NCI-H187 treated with DMSO at 0.1 percent for 48 hours (cell line): Measurements from ENCODE around the gene DUSP1.

ENCODE experiments used
- DNase-seq: peaks from one replicate; lab custom pipeline; 2025; lab: John Stamatoyannopoulos, UW

Gene DUSP1

GRCh38 chr5:172743112-172743959 lies 27.7 kb downstream of the DUSP1 start:
- no peak for DNase-seq

GRCh38 chr5:172741206-172741582 lies 29.8 kb downstream of the DUSP1 start:
- DNase-seq: no peak

DNA sequence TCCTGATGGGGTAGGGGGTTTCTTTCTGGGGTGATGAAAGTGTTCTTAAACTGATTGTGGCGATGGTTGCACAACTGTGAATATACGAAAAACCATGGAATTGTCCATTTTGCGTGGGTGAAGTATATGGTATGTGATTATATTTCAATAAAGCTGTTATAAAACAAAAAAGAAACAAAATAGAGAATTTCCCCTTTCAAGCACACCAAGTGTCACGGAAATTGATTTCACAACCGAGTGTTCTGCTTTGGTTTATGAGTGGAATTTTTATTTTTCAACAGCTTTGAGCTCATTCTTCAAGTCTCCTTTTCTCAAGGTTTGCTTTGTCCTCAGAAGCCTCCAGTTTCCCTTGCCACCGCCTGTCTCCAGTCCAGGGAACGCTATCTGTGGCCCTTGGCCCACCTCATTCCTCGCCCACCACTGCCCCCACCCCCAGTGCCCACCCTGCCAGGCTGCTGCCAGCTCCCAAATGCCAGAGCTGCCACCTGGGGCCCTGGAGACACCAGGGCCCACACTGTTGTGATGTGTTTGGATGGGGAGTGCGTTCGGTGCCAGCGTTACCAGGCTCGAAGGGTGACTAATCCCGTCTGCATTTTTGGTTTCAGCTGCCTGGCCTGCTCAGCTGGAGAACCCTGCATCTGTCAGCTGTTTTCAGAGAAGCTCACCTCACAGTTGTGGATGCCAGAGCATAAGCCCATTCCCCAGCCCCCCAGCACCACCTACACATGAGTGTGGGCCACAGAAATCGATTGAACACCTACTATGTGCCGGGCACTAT lies 30.4 kb downstream of the DUSP1 start:
- DNase-seq: no peak

DNA sequence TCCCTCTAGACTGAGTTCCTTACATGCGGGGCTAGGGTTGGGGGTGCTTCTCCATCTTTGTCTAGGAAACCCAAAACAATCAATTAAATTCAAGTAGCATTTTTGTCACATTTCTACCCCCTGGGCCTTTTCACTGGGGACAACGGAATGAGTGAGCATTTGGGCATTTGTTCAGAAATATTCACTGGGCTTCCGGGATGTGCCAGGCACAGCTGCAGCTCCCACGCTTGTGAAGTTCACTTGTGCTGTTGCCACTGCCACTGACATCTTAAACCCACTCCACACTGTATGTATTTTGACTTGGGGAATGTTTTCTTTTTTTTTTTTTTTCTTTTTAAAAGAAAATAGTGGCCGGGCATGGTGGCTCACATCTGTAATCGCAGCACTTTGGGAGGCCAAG lies 31.6 kb downstream of the DUSP1 start:
- DNase-seq: no peak

- no peak for DNase-seq
Observed at GRCh38 chr5:172736508-172737135, 34.4 kb downstream of the DUSP1 start.

- no peak for DNase-seq
Observed at GRCh38 chr5:172735141-172735831, 35.7 kb downstream of the DUSP1 start.

DNA sequence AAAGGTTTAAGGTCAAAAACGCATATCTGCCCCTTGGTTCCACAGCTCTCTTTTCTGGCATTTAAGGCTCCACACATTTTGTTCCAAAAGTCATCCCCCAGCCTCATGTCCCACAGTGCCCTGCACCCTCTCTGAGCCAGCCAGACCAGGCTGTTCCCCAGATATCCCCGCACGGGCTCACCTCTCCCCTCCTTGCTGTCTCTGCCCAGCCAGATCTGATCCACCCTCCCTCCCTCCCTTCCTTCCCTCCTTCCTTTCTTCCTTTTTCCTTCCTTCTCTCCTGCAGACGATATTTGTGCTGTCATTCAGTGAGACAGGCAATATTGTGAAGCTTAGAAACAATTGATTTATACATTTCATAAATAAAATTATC lies 37.0 kb downstream of the DUSP1 start:
- DNase-seq: no peak

- no peak for DNase-seq
Observed at GRCh38 chr5:172733131-172733973, 37.6 kb downstream of the DUSP1 start.

DNA sequence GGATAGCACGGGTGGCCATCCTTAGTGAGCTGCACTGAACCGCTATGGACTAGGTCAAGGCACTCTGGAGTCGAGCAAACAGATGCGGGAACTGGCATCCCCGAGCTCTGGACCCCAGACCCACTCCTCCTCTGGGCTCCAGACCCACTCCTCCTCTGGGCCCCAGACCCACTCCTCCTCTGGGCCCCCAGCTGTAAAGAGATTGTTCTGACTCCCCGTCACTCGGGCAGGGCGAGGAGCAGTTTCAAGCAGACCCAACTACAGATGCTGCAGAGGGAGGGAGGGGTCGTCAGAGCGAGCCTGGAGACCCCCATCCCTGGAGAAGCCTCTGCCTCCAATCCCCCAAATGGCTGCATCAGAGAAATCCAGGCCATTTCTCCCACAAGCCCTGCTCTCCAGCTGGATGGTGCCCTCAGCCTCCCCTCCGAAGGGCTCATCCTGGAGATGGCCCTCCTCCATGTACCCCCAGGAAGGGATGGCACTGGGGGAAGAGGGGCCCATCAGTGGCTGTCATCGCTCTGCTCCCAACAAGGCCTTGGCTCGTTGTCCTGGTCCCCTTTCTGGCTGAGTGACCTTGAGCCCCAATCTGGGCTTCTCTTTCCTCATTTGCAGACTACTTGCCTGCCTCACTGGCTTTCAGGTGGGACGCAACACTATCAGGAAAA lies 38.7 kb downstream of the DUSP1 start:
- DNase-seq: no peak

GRCh38 chr5:172731680-172732074 lies 39.3 kb downstream of the DUSP1 start:
- DNase-seq: no peak

DNA sequence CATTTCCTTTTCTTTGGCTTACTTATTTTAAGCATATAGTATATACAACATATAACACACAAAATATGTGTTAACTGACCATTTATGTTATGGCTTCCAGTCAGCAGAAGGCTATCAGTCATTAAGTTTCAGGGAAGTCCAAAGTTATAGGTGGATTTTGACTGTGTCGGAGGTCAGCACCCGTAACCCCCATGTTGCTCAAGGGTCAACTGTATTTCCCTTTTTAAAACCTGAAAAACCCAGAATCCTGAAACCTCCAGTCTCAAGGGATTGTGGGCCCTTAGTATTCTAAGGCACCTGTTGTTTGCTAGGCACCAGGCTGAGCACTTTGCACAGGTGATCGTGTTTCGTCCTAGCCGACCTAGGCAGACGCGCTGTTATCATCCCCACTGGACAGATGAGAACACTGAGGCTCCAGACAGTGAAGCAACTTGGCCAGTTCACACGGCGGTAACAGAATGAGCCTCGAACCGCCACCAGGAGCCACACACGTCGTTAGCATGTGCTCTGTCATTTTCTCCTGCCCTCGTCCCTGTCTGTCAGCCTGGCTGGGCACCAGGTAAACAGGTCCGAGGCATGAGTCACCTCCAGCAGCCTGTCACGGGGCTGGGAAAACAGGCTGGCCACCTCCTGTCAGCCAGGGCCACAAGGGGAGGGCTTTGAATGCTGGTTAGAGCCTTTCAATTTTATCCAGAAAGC lies 39.9 kb downstream of the DUSP1 start:
- DNase-seq: no peak

DNA sequence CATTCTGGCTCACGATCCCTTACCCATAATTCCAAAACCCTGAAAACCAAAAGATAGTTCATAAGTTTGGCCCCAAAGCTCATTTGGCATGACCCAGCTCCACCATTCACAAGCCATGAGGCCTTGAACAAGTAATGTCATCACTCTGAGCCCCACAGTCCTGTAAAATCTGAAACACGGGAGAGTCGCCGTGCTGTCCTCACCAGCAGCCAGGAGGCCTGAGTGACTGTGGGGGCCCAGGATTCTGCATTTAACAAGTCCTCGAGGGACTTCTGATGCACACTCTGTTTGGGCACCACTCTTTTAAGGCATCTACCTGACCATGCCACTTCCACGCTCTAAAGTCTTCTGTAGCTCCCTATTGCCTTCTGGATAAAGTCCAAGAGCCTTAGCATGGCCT lies 40.8 kb downstream of the DUSP1 start:
- no peak for DNase-seq

DNA sequence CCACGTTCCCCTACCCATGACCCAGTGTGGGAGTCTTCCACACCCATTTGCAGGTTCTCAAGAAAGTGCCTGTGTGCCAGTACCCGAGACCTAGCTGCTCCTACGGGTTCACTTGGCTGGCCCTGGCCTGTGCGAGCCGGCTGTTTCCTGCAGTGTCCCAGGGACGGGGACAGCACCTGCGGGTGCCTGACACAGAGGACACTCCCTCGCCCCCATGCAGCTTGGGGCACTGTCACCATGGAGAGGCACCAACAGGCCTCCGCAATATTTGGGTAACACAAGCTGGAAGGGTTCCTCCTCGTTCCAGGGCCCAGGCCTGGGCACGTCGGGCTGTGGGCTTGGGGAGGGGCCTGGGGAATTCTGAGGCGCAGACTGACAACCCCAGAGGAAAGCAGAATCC lies 41.4 kb downstream of the DUSP1 start:
- no peak for DNase-seq

DNA sequence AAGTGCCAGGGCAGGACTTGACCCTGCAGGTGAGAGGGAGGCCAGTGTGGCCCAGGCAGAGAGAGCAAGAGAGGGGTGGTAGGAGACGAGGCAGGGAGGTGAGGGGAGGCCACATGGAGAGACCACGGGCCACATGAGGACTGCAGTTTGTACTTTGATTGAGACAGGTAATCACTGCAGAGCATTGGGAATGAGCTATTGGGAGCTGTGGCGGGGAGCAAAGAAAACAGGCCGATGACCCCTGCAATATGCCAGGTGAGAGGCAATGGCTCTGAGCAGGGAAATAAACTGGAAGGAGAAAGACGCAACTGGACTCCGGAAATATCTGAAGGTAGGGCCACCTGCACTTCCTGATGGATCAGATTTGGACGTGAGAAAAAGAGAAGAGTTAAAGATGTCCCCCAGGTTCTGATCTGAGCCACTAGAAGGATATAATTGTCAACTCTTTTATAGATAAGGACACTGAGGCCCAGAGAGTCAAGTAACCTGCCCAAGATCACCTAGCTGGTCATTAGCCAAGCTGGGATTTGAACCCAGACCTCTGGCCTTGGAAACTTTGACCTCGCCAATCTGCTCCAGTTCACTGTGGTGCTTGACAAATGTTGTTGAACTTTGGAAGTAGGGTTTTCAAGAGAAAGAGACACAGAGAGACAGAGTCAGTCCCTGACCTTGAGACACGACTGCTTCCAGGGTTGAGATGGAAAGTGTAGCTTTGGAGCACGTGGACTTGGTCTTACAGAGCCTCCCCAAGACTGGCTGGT lies 42.3 kb downstream of the DUSP1 start:
- DNase-seq: no peak

DNA sequence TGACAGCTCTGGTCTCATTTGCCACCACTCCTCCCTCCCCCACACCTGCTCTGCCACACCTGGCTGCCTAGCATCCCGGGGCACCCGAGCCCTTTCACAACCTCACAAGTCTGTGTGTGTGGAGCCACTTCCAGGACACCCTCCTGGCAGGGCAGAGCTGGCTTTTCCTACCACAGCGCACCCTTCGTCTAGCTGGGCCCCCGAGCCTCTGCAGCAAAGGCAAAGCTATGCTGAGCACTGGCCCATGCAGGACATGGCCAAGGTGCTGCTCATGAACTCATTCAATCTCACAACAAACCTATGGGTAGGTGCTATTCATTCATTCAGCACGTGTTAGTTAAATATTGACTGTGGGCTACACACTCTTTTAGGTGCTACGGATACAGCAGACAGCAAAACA lies 43.4 kb downstream of the DUSP1 start:
- no peak for DNase-seq

DNA sequence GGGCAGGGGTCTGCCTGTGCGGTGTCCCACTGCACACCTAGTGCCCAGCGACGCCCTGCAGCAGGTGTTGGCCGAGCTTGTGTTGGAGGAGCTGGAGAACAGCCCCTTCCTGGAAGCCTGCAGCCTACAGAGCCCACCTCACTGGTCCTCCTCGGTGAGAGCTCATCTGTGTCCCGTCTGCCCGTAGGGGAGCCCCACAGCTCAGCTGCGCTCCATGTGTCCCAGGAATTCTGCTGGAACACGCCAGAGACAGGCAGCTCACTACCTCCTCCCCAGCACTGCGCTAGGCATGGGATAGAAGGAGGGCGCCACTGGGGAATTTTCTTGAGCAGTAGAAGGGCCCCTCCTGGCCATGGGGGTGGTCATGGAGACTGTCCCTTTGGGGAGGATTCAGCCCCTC lies 44.0 kb downstream of the DUSP1 start:
- no peak for DNase-seq

GRCh38 chr5:172725785-172726184 lies 45.2 kb downstream of the DUSP1 start:
- DNase-seq: no peak

- no peak for DNase-seq
Observed at GRCh38 chr5:172725273-172725672, 45.7 kb downstream of the DUSP1 start.
